ENCODE results near the gene FEV. TPM values are rescaled to one million over a fixed set of nuclear protein-coding genes. Genes with fewer than 3 reads are reported as not detected.

FEV gene
- total RNA-seq, 1 donor from 2014 or later: 0.56 TPM

DNA sequence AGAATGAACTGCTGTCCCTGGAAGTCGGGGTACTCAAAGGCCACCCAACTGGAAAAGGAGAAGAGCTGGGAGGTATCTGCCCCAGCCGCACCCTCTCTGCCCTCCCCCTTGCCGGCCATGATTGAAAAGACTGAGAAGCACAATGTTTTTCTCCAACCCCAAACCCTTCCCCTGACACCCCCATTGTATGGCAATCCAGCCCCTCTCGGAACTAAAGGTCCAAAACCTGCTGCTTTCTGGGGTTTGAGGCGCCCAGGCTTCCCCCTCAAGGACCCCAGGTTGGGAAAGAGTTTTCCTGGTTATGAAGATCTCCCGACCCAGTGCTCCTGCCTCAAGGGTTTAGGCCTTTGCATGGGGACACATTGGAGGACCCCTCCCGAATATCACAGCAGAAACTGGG lies 7.2 kb upstream of the FEV start:
- Mint-ChIP-seq H3K4me3 (ENCODE audit: unreplicated experiment) (no peak overlapping the region), H3K27me3 (ENCODE audit: unreplicated experiment) (peaks cover 45% of the 10 kb centered on the region), H3K36me3 (ENCODE audit: low read depth, unreplicated experiment) (no peaks in the 10 kb centered on the region), H3K27ac (ENCODE audit: unreplicated experiment) (no peak overlapping the region), H3K4me1 (ENCODE audit: unreplicated experiment) (no peaks in the 10 kb centered on the region), H3K9me3 (ENCODE audit: unreplicated experiment) (no peaks in the 10 kb centered on the region)
- TF ChIP-seq, protein P1, sequence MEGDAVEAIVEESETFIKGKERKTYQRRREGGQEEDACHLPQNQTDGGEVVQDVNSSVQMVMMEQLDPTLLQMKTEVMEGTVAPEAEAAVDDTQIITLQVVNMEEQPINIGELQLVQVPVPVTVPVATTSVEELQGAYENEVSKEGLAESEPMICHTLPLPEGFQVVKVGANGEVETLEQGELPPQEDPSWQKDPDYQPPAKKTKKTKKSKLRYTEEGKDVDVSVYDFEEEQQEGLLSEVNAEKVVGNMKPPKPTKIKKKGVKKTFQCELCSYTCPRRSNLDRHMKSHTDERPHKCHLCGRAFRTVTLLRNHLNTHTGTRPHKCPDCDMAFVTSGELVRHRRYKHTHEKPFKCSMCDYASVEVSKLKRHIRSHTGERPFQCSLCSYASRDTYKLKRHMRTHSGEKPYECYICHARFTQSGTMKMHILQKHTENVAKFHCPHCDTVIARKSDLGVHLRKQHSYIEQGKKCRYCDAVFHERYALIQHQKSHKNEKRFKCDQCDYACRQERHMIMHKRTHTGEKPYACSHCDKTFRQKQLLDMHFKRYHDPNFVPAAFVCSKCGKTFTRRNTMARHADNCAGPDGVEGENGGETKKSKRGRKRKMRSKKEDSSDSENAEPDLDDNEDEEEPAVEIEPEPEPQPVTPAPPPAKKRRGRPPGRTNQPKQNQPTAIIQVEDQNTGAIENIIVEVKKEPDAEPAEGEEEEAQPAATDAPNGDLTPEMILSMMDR (IDR thresholded peaks at IDR 0.05; ENCODE audit: unreplicated experiment): no peak
- DNase-seq (ENCODE audit: low spot score): no peak

DNA sequence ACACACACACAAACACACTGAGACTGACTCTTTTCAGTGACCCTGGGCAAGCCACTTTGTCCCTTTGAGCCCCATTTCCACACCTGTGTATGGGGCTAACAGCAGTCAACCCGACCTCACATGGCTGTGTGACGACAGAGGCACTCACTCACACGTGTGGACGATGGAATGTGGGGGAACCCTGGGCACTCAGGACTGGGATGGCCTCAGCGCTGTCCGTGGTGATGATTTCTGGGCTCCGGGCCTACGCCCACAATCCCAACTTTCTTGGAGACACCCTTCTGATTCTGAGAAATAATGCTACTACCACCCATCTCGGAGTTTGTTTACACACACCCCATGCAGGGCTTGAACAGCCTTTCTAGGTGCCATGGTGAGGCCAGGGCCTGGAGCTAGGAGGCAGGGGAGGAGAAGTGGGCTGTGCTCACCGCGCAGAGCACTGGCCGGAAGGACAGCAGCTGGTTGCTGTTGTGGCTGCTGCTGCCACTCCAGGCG lies 6.7 kb upstream of the FEV start:
- peak; percentile 26 for DNase-seq (ENCODE audit: low spot score)
- Mint-ChIP-seq H3K4me3 (ENCODE audit: unreplicated experiment) (no peak overlapping the region), H3K9me3 (ENCODE audit: unreplicated experiment) (no peaks in the 10 kb centered on the region), H3K27me3 (ENCODE audit: unreplicated experiment) (peaks cover 43% of the 10 kb centered on the region), H3K36me3 (ENCODE audit: low read depth, unreplicated experiment) (no peaks in the 10 kb centered on the region), H3K27ac (ENCODE audit: unreplicated experiment) (no peak overlapping the region), H3K4me1 (ENCODE audit: unreplicated experiment) (no peaks in the 10 kb centered on the region)
- TF ChIP-seq, protein P1 (IDR thresholded peaks at IDR 0.05; ENCODE audit: unreplicated experiment): no peak

GRCh38 chr2:218990612-218991011 lies 5.6 kb upstream of the FEV start:
- DNase-seq (ENCODE audit: low spot score): no peak
- no peaks in the 10 kb centered on the region for H3K36me3 Mint-ChIP-seq (ENCODE audit: low read depth, unreplicated experiment)
- H3K4me1 Mint-ChIP-seq (ENCODE audit: unreplicated experiment): no peaks in the 10 kb centered on the region
- peaks cover 46% of the 10 kb centered on the region for H3K27me3 Mint-ChIP-seq (ENCODE audit: unreplicated experiment)
- H3K9me3 Mint-ChIP-seq (ENCODE audit: unreplicated experiment): no peaks in the 10 kb centered on the region
- H3K27ac Mint-ChIP-seq (ENCODE audit: unreplicated experiment): no peak overlapping the region
- TF ChIP-seq, protein P1 (IDR thresholded peaks at IDR 0.05; ENCODE audit: unreplicated experiment): no peak
- H3K4me3 Mint-ChIP-seq (ENCODE audit: unreplicated experiment): no peak overlapping the region

DNA sequence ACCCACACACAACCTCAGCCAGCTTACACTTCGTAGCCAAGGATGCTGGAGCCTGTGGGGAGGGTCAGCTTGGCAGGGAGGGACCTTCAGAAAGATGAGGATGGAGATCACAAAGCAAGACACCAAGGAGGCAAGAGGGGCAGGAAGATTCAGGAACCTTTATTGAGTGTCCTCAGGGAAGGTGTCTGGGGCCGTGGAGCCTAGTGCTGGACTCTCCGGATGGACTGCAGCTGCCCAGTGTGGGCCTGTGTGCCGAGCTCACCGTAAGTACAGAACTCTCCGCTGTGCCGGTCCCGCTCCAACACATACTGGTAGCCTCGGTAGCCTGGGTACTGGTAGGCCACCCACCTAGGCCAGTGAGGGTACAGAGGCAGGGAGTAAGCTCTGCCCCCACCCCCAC lies 5.1 kb upstream of the FEV start:
- Mint-ChIP-seq H3K36me3 (ENCODE audit: low read depth, unreplicated experiment) (no peaks in the 10 kb centered on the region), H3K27me3 (ENCODE audit: unreplicated experiment) (peaks cover 44% of the 10 kb centered on the region), H3K9me3 (ENCODE audit: unreplicated experiment) (no peaks in the 10 kb centered on the region), H3K4me3 (ENCODE audit: unreplicated experiment) (no peak overlapping the region), H3K27ac (ENCODE audit: unreplicated experiment) (no peak overlapping the region), H3K4me1 (ENCODE audit: unreplicated experiment) (no peaks in the 10 kb centered on the region)
- DNase-seq (ENCODE audit: low spot score): no peak
- TF ChIP-seq, protein P1 (IDR thresholded peaks at IDR 0.05; ENCODE audit: unreplicated experiment): no peak

DNA sequence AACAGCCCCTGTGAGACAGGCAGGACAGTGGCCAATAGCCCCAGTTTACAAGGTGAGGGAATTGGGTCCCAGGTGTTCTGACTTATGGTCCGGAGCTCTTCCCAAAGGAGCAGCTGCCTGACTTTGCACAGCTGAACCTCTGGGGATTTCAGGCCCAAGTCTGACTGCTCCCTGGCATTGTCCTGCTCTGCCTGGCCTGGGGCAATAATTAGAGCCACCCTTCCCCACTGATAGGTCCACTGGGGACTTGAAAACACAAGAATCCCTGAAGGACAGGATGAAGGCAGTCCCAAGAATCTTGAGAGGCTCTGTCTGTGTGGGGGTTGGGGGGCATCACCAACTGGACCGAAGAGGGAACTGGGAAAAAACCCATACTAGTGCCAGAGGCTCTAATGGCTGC lies 3.7 kb upstream of the FEV start:
- Mint-ChIP-seq H3K4me1 (ENCODE audit: unreplicated experiment) (peaks cover 3% of the 10 kb centered on the region), H3K27ac (ENCODE audit: unreplicated experiment) (no peak overlapping the region), H3K27me3 (ENCODE audit: unreplicated experiment) (peaks cover 39% of the 10 kb centered on the region), H3K36me3 (ENCODE audit: low read depth, unreplicated experiment) (no peaks in the 10 kb centered on the region), H3K4me3 (ENCODE audit: unreplicated experiment) (no peak overlapping the region), H3K9me3 (ENCODE audit: unreplicated experiment) (no peaks in the 10 kb centered on the region)
- TF ChIP-seq, protein P1 (IDR thresholded peaks at IDR 0.05; ENCODE audit: unreplicated experiment): no peak
- DNase-seq (ENCODE audit: low spot score): no peak

Data from endothelial cell (in vitro differentiated cells).